Mucosa of descending colon (tissue), 3 donors: ENCODE results near the gene CYP1A1. TPM values are rescaled to one million over a fixed set of nuclear protein-coding genes. Genes with fewer than 3 reads are reported as not detected.

Experiments used
- ATAC-seq: fragments of 200-7000 bp; cut with Tn5 transposase; one replicate; pipeline ENCODE4 v1.9.1; 2020; ENCODE audit warnings: mild to moderate bottlenecking, moderate library complexity
- DNase-seq, 3 donors: peaks; one replicate each; pipeline ENCODE4 v3.0.0-alpha.2; 2020
- H3K36me3 ChIP-seq: fragments of 200-600 bp; one replicate; pipeline ENCODE4 v1.8.0; 2021; ENCODE audit warnings: low read depth, mild to moderate bottlenecking
- H3K4me1 ChIP-seq: fragments of 200-600 bp; one replicate; pipeline ENCODE4 v1.8.0; 2021; ENCODE audit warnings: low read depth, mild to moderate bottlenecking
- H3K4me3 ChIP-seq: fragments of 200-600 bp; one replicate; pipeline ENCODE4 v1.8.0; 2021; ENCODE audit warnings: mild to moderate bottlenecking
- H3K9me3 ChIP-seq: fragments of 200-600 bp; one replicate; pipeline ENCODE4 v1.8.0; 2021; ENCODE audit warnings: mild to moderate bottlenecking
- intact Hi-C, 2 donors: fragments of 100-400 bp; cut with DNase I in 1 of 2; cut with micrococcal nuclease in 1 of 2; formaldehyde crosslinking; loops; one replicate each; pipeline versions ENCODE4 v1.11.0 to v1.11.1; 2022; cut with DNase I, micrococcal nuclease
- total RNA-seq, 3 donors: library from RNA; stranded (reverse); fragmentation: NEBNext Ultra II Directional in 2 of 3; extraction: Animal tissue kit (Norgen Biotek cat#: 25700) in 2 of 3; gene quantifications; one replicate each; pipeline versions ENCODE4 v1.2.1 to v1.2.4, GENCODE V29; 2021 to 2023
- TF ChIP-seq, protein P1 (sequence below): fragments of 200-600 bp; IDR thresholded peaks from one replicate; pipeline ENCODE4 v1.8.0; 2022; ENCODE audit warnings: antibody characterized with exemption, mild to moderate bottlenecking
- donor health status: DM: no; HTN: no; CAD: no; lungs with moderate emphysema.
- donor health status: DM: no; HTN: no; CAD: no.
- donor health status: DM: no; HTN: yes; CAD: no.

Gene CYP1A1
- total RNA-seq, 3 donors from 2014 or later, result 0.13 to 0.27 TPM; not detected in 1

DNA sequence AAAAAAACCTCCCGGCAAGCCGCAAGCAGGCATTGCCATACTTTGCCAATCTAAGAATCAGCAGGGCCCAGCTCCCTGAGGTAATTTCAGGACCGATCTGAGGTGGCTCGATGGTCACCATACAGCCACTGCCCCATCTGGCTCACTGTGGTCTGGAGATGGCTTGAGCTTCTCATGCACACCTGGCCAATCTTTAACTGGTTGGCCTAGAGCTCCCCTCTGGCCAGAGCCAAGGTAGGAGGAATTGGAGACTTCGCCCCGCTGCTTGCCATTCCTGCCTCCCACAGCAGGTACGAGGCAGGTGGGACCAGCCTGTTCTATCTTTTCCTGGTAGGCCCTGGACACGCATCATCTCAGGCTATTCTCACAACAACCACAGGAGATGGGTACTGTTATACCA lies 33.4 kb upstream of the CYP1A1 start:
- H3K9me3 ChIP-seq, result no peaks in the 10 kb centered on the region
- TF ChIP-seq, protein P1, sequence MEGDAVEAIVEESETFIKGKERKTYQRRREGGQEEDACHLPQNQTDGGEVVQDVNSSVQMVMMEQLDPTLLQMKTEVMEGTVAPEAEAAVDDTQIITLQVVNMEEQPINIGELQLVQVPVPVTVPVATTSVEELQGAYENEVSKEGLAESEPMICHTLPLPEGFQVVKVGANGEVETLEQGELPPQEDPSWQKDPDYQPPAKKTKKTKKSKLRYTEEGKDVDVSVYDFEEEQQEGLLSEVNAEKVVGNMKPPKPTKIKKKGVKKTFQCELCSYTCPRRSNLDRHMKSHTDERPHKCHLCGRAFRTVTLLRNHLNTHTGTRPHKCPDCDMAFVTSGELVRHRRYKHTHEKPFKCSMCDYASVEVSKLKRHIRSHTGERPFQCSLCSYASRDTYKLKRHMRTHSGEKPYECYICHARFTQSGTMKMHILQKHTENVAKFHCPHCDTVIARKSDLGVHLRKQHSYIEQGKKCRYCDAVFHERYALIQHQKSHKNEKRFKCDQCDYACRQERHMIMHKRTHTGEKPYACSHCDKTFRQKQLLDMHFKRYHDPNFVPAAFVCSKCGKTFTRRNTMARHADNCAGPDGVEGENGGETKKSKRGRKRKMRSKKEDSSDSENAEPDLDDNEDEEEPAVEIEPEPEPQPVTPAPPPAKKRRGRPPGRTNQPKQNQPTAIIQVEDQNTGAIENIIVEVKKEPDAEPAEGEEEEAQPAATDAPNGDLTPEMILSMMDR, result no peak
- no peak for DNase-seq
- H3K4me1 ChIP-seq, result no peaks in the 10 kb centered on the region
- intact Hi-C loops, result no loop called here
- no peak overlapping the region for H3K4me3 ChIP-seq
- no peak for ATAC-seq
- H3K36me3 ChIP-seq, result no peaks in the 10 kb centered on the region

DNA sequence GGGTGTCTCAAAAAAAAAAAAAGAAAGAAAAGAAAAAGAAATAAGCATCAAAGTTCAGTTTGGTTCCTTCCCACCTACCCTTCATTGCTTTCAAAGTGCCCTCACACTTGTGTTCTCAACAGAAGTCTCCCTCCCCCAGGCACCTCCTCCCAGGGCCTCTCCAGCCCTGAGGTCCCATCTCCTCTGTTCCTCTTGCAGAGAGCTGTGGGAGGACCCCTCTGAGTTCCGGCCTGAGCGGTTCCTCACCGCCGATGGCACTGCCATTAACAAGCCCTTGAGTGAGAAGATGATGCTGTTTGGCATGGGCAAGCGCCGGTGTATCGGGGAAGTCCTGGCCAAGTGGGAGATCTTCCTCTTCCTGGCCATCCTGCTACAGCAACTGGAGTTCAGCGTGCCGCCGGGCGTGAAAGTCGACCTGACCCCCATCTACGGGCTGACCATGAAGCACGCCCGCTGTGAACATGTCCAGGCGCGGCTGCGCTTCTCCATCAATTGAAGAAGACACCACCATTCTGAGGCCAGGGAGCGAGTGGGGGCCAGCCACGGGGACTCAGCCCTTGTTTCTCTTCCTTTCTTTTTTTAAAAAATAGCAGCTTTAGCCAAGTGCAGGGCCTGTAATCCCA lies 29.4 kb upstream of the CYP1A1 start:
- Histone ChIP-seq H3K4me3 (no peak overlapping the region), H3K36me3 (no peaks in the 10 kb centered on the region), H3K9me3 (no peaks in the 10 kb centered on the region), H3K4me1 (no peaks in the 10 kb centered on the region)
- intact Hi-C loops, result no loop called here
- DNase-seq (no peak), ATAC-seq (no peak)
- TF ChIP-seq, protein P1, result no peak

DNA sequence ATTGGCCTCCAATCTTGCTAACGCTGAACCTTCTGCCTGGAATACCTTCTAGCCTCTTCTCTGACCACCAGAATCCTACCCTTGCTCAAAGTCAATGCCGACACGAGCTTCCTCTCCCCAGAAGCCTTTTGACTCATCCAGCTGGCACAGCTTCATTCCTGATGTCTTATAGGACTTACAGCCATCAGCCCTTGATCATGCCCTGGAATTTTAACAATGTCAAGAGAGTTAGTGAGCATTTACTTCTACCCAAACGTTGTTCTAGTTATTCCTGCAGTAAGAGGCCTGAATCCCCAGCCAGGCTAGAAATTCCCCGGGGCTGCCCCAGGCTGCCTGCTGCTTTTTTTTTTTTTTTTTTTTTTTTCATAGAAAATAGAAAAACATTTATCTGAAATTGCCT lies 27.2 kb upstream of the CYP1A1 start:
- TF ChIP-seq, protein P1, result no peak
- no peak for ATAC-seq
- Histone ChIP-seq H3K4me3 (no peak overlapping the region), H3K9me3 (no peaks in the 10 kb centered on the region), H3K36me3 (no peaks in the 10 kb centered on the region), H3K4me1 (no peaks in the 10 kb centered on the region)
- intact Hi-C loops, result no loop called here
- no peak for DNase-seq

DNA sequence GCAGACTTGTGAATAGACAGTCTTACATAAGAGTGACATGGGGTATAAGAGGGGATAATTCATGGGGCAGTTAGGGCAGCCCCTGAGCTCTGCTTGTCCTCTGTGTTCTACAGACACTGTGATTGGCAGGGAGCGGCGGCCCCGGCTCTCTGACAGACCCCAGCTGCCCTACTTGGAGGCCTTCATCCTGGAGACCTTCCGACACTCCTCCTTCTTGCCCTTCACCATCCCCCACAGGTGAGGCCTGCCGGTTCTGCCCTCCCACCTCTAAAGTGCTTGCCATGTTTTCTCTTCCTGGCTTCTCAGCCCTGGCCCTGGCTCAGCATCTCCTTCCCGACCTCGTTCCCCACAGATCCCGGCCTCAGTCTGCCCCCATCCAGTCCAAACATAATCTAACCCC lies 26.7 kb upstream of the CYP1A1 start:
- ATAC-seq (no peak), DNase-seq (no peak)
- TF ChIP-seq, protein P1, result no peak
- H3K4me3 ChIP-seq, result no peak overlapping the region
- intact Hi-C loops, result no loop called here
- no peaks in the 10 kb centered on the region for H3K9me3 ChIP-seq
- H3K36me3 ChIP-seq, result no peaks in the 10 kb centered on the region
- no peaks in the 10 kb centered on the region for H3K4me1 ChIP-seq

DNA sequence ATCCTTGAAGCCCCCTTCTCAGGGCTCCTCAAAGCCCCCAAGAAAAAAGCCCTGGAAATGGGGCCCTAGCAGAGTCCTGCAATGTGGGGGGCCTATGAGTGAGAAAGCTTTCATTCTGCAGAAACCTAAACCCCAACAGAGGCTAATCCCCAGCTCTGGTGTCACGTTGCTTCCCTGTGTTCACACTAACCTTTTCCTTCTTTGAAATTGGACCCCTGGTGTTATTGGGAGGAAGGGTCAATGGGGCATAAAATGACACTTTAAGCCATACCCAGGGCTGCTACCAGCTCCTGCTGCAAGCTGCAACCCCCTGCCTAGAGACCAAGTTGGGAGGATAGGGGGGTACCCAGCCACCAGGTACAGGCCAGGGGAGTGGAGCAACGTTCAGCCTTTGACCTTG lies 25.4 kb upstream of the CYP1A1 start:
- H3K4me3 ChIP-seq, result no peak overlapping the region
- H3K4me1 ChIP-seq, result no peaks in the 10 kb centered on the region
- H3K9me3 ChIP-seq, result no peaks in the 10 kb centered on the region
- no peak for DNase-seq
- TF ChIP-seq, protein P1, result no peak
- intact Hi-C loops, result no loop called here
- H3K36me3 ChIP-seq, result no peaks in the 10 kb centered on the region
- ATAC-seq, result no peak

DNA sequence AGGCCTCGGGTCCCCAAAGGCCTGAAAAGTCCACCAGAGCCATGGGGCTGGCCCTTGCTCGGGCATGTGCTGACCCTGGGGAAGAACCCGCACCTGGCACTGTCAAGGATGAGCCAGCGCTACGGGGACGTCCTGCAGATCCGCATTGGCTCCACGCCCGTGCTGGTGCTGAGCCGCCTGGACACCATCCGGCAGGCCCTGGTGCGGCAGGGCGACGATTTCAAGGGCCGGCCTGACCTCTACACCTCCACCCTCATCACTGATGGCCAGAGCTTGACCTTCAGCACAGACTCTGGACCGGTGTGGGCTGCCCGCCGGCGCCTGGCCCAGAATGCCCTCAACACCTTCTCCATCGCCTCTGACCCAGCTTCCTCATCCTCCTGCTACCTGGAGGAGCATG lies 24.5 kb upstream of the CYP1A1 start:
- intact Hi-C loops, result no loop called here
- ATAC-seq (no peak), DNase-seq (no peak)
- no peaks in the 10 kb centered on the region for H3K9me3 ChIP-seq
- TF ChIP-seq, protein P1, result no peak
- H3K4me3 ChIP-seq, result no peak overlapping the region
- H3K4me1 ChIP-seq, result no peaks in the 10 kb centered on the region
- no peaks in the 10 kb centered on the region for H3K36me3 ChIP-seq
